Transverse colon (tissue), 4 donors: ENCODE measurements around the gene MMRN2. TPM values are rescaled to one million over a fixed set of nuclear protein-coding genes. Genes with fewer than 3 reads are reported as not detected.
A peak's percentile ranks its signal among the peaks of the same experiment; 100 is the strongest.
"Not testable (repeated sequence)": the region's sequence is repeated elsewhere in the genome, so short reads cannot be mapped to it uniquely, and the experiment has no call there.

Source experiments
- DNase-seq: peaks from one replicate; pipeline ENCODE4 v3.0.0-alpha.2; 2019
- H3K27ac ChIP-seq, 4 donors: fragments of 200-600 bp; sonication (generic); 2 replicates each; pipeline ENCODE4 v1.5.1; 2016 to 2018; ENCODE audit warnings: inconsistent platforms in 4 of 4
- H3K27me3 ChIP-seq: fragments of 200-600 bp; sonication (generic); 2 replicates; pipeline ENCODE4 v1.5.1; 2017; ENCODE audit warnings: inconsistent platforms
- H3K36me3 ChIP-seq, 4 donors: fragments of 200-600 bp; sonication (generic); 2 replicates each; pipeline ENCODE4 v1.5.1; 2017 to 2019; ENCODE audit warnings: inconsistent platforms in 4 of 4
- H3K4me1 ChIP-seq, 4 donors: fragments of 200-600 bp; sonication (generic); 2 replicates each; pipeline ENCODE4 v1.5.1; 2017 to 2020; ENCODE audit warnings: inconsistent platforms in 4 of 4
- H3K4me3 ChIP-seq, 4 donors: fragments of 200-600 bp; sonication (generic); 1 replicate in 1 of 4; 2 replicates in 3 of 4; pipeline versions ENCODE4 v1.5.1 to v1.6.1; 2017 to 2019; ENCODE audit warnings: inconsistent platforms in 4 of 4
- H3K9me3 ChIP-seq, 2 donors: fragments of 200-600 bp; sonication (generic); 2 replicates each; pipeline ENCODE4 v1.5.1; 2017 to 2019; ENCODE audit warnings: inconsistent platforms in 2 of 2
- CTCF ChIP-seq, 5 experiments: fragments of 200-600 bp in 3 of 5; fragments of 450-650 bp in 2 of 5; sonication (generic) in 3 of 5; IDR thresholded peaks; 1 replicate in 2 of 5; 2 replicates in 3 of 5; pipeline ENCODE4 v1.5.1; 2016 to 2017; ENCODE audit warnings: antibody characterized with exemption in 5 of 5, inconsistent platforms in 3 of 5, mild to moderate bottlenecking in 2 of 5, moderate library complexity in 1 of 5
- EP300 ChIP-seq: sonication (generic); formaldehyde crosslinking; IDR thresholded peaks from one replicate; pipeline ENCODE4 v1.6.1; 2017; ENCODE audit warnings: antibody characterized with exemption, low read depth
- POLR2A ChIP-seq: fragments of 450-650 bp; IDR thresholded peaks from one replicate; pipeline ENCODE4 v1.6.1; 2016; ENCODE audit warnings: antibody characterized with exemption, mild to moderate bottlenecking, moderate library complexity
- POLR2AphosphoS5 ChIP-seq, 3 donors: sonication (generic); formaldehyde crosslinking; IDR thresholded peaks; one replicate each; pipeline ENCODE4 v1.6.1; 2016; ENCODE audit warnings: antibody characterized with exemption in 3 of 3
- WGBS, 2 donors: methylation state at CpG; one replicate each; pipeline ENCODE4 v1.1.5; 2018; ENCODE audit warnings: low coverage in 1 of 2; 5-methylcytosine and 5-hydroxymethylcytosine counted together
- in situ Hi-C, 4 donors: fragments of 200-750 bp; cut with MboI; loops; one replicate each; pipeline versions ENCODE4 v1.15.0 to v1.15.1; 2017; ENCODE audit warnings: low sequenced_read_pairs in 3 of 4, low pct_ligation_motif_present in 1 of 4, low pct_unique_long_range_greater_than_20kb in 1 of 4
- intact Hi-C: fragments of 100-400 bp; cut with DNase I; formaldehyde crosslinking; loops from one replicate; pipeline ENCODE4 v1.15.1; 2023; ENCODE audit warnings: low total_unique reads
- total RNA-seq, 4 donors: library from RNA; depleted of rRNA; stranded (reverse); fragments of >200 nt; gene quantifications; one replicate each; pipeline ENCODE4 v1.1.0, GENCODE V29; 2016

The MMRN2 gene
- total RNA-seq, 4 donors from 2014 or later: 1.1 to 25.3 (median 8.1) TPM

GRCh38 chr10:86988520-86988919, 31.1 kb upstream of the MMRN2 start:
- no peaks in the 10 kb centered on the region for H3K27me3 ChIP-seq
- intact Hi-C loops: no loop called here
- H3K4me3 ChIP-seq: no peak overlapping the region
- WGBS, 2 donors: 41 to 43% methylated on average over 1 of the region's 1 CpG
- TF ChIP-seq POLR2A (no peak), CTCF (IDR thresholded peaks at IDR 0.05) (no peak), EP300 (no peak), POLR2AphosphoS5 (IDR thresholded peaks at IDR 0.05) (no peak)
- in situ Hi-C loops: no loop called here
- no peak for DNase-seq
- no peaks in the 10 kb centered on the region for H3K36me3 ChIP-seq
- no peak overlapping the region for H3K27ac ChIP-seq
- no peaks in the 10 kb centered on the region for H3K9me3 ChIP-seq
- no peaks in the 10 kb centered on the region for H3K4me1 ChIP-seq

GRCh38 chr10:86984498-86984897, 27.1 kb upstream of the MMRN2 start:
- H3K27ac ChIP-seq, H3K36me3 ChIP-seq, H3K4me3 ChIP-seq, DNase-seq, in situ Hi-C loops, intact Hi-C loops, H3K9me3 ChIP-seq, H3K27me3 ChIP-seq: not testable (repeated sequence)
- 96 to 100% methylated on average over 2 to 4 of the region's 4 CpGs for WGBS, 2 donors
- peaks cover 7 to 12% (median 11%) of the 10 kb centered on the region in 4 donors for H3K4me1 ChIP-seq

GRCh38 chr10:86981716-86982115, 24.3 kb upstream of the MMRN2 start:
- no peaks in the 10 kb centered on the region for H3K27me3 ChIP-seq
- no peak for TF ChIP-seq CTCF (IDR thresholded peaks at IDR 0.05)
- no peak for TF ChIP-seq EP300
- no peak for TF ChIP-seq POLR2AphosphoS5 (IDR thresholded peaks at IDR 0.05)
- no peak for TF ChIP-seq POLR2A
- no peaks in the 10 kb centered on the region for H3K36me3 ChIP-seq
- intact Hi-C loops: no loop called here
- DNase-seq: no peak
- H3K4me3 ChIP-seq: no peak overlapping the region
- 75 to 83% methylated on average over 5 of the region's 5 CpGs for WGBS, 2 donors
- H3K9me3 ChIP-seq: no peaks in the 10 kb centered on the region
- in situ Hi-C loops: no loop called here
- H3K27ac ChIP-seq: no peak overlapping the region
- H3K4me1 ChIP-seq: peaks cover 7 to 24% (median 15%) of the 10 kb centered on the region in 4 donors

GRCh38 chr10:86981020-86981419, 23.6 kb upstream of the MMRN2 start:
- H3K27ac ChIP-seq, DNase-seq, H3K4me3 ChIP-seq, in situ Hi-C loops, H3K36me3 ChIP-seq, H3K9me3 ChIP-seq, H3K27me3 ChIP-seq, intact Hi-C loops: not testable (repeated sequence)
- peaks cover 7 to 28% (median 15%) of the 10 kb centered on the region in 4 donors for H3K4me1 ChIP-seq
- 74 to 75% methylated on average over 4 to 6 of the region's 6 CpGs for WGBS, 2 donors

- no peaks in the 10 kb centered on the region for H3K36me3 ChIP-seq
- H3K27me3 ChIP-seq: no peaks in the 10 kb centered on the region
- no peak for TF ChIP-seq POLR2A
- peaks cover 7 to 31% (median 15%) of the 10 kb centered on the region in 4 donors for H3K4me1 ChIP-seq
- no peak overlapping the region for H3K4me3 ChIP-seq
- no peaks in the 10 kb centered on the region for H3K9me3 ChIP-seq
- peak overlapping the region; percentile 40 to 58 (median 50) for H3K27ac ChIP-seq
- peak; percentile 55 for DNase-seq
- in situ Hi-C loops: no loop called here
- 10 to 12% methylated on average over 2 to 3 of the region's 3 CpGs for WGBS, 2 donors
- intact Hi-C loops: no loop called here
These were observed 22.6 kb upstream of the MMRN2 start for GRCh38 chr10:86979977-86980448.

- in situ Hi-C loops: no loop called here
- 70 to 86% methylated on average over 1 to 4 of the region's 4 CpGs for WGBS, 2 donors
- Histone ChIP-seq H3K4me3 (no peak overlapping the region), H3K27ac (peak overlapping the region; percentile 40 to 58 (median 50)), H3K36me3 (no peaks in the 10 kb centered on the region), H3K27me3 (no peaks in the 10 kb centered on the region), H3K9me3 (no peaks in the 10 kb centered on the region), H3K4me1 (peaks cover 7 to 31% (median 15%) of the 10 kb centered on the region in 4 donors)
- no peak for TF ChIP-seq EP300
- no peak for TF ChIP-seq POLR2AphosphoS5 (IDR thresholded peaks at IDR 0.05)
- TF ChIP-seq POLR2A: no peak
- TF ChIP-seq CTCF (IDR thresholded peaks at IDR 0.05): no peak
- DNase-seq: no peak
- intact Hi-C loops: no loop called here
These were observed 21.9 kb upstream of the MMRN2 start for GRCh38 chr10:86979296-86979818.

GRCh38 chr10:86978457-86978856, 21.0 kb upstream of the MMRN2 start:
- Histone ChIP-seq H3K4me1 (peaks cover 7 to 31% (median 15%) of the 10 kb centered on the region in 4 donors), H3K27ac (peak overlapping the region; percentile 2 to 34 (median 8))
- H3K9me3 ChIP-seq, H3K4me3 ChIP-seq, H3K36me3 ChIP-seq, H3K27me3 ChIP-seq, in situ Hi-C loops, intact Hi-C loops: not testable (repeated sequence)
- WGBS, 2 donors: 67 to 76% methylated on average over 3 of the region's 3 CpGs
- peak; percentile 7 for DNase-seq
